Sigmoid colon (tissue), 4 donors: Measurements from ENCODE around the gene DDX51.

ENCODE experiments used
- POLR2A ChIP-seq, 2 donors: fragments of 450-650 bp; IDR thresholded peaks; one replicate each; pipeline ENCODE4 v1.6.1; 2016; ENCODE audit warnings: antibody characterized with exemption in 2 of 2, mild to moderate bottlenecking in 2 of 2, moderate library complexity in 2 of 2
- POLR2AphosphoS5 ChIP-seq, 4 donors: sonication (generic); formaldehyde crosslinking; IDR thresholded peaks; one replicate each; pipeline ENCODE4 v1.6.1; 2017; ENCODE audit warnings: antibody characterized with exemption in 4 of 4
- TF ChIP-seq, protein P1 (sequence below), 4 experiments: fragments of 450-650 bp in 3 of 4; fragments of 200-600 bp in 1 of 4; IDR thresholded peaks; one replicate each; pipeline ENCODE4 v1.5.1; 2016 to 2019; ENCODE audit warnings: antibody characterized with exemption in 4 of 4, mild to moderate bottlenecking in 3 of 4, moderate library complexity in 2 of 4

GRCh38 chr12:132190834-132191500, 46.8 kb upstream of the DDX51 start:
- TF ChIP-seq, protein P1, sequence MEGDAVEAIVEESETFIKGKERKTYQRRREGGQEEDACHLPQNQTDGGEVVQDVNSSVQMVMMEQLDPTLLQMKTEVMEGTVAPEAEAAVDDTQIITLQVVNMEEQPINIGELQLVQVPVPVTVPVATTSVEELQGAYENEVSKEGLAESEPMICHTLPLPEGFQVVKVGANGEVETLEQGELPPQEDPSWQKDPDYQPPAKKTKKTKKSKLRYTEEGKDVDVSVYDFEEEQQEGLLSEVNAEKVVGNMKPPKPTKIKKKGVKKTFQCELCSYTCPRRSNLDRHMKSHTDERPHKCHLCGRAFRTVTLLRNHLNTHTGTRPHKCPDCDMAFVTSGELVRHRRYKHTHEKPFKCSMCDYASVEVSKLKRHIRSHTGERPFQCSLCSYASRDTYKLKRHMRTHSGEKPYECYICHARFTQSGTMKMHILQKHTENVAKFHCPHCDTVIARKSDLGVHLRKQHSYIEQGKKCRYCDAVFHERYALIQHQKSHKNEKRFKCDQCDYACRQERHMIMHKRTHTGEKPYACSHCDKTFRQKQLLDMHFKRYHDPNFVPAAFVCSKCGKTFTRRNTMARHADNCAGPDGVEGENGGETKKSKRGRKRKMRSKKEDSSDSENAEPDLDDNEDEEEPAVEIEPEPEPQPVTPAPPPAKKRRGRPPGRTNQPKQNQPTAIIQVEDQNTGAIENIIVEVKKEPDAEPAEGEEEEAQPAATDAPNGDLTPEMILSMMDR (IDR thresholded peaks at IDR 0.05), result no peak
- TF ChIP-seq POLR2A (IDR thresholded peaks at IDR 0.05) (no peak), POLR2AphosphoS5 (IDR thresholded peaks at IDR 0.05) (no peak)
